Fibroblast of the aortic adventitia (primary cell): ENCODE measurements around the gene KLHL13. TPM values are rescaled to one million over a fixed set of nuclear protein-coding genes. Genes with fewer than 3 reads are reported as not detected.

ENCODE experiments used
- DNase-seq: peaks from one replicate; pipeline ENCODE4 v3.0.0-alpha.2; 2010; ENCODE audit warnings: low read depth
- H3K4me3 ChIP-seq: 2 replicates; pipeline ENCODE4 v1.5.1; 2011; ENCODE audit warnings: low read depth, mild to moderate bottlenecking, control low read depth, low read length, moderate library complexity
- CTCF ChIP-seq: IDR thresholded peaks from 2 replicates; pipeline ENCODE4 v1.5.1; 2011; ENCODE audit warnings: mild to moderate bottlenecking, low read length, control low read depth, inconsistent platforms; ENCODE audit not compliant: insufficient read depth
- total RNA-seq: library from RNA; depleted of rRNA; stranded (reverse); fragments of >200 nt; gene quantifications from 2 replicates; pipeline ENCODE4 v1.2.3, GENCODE V29; 2012; ENCODE audit warnings: low replicate concordance

The KLHL13 gene
- total RNA-seq, 1 donor, result 7.2 TPM

- no peak for DNase-seq
- H3K4me3 ChIP-seq, result no peak overlapping the region
- TF ChIP-seq CTCF, result no peak
These were observed 133.8 kb downstream of the KLHL13 start for GRCh38 chrX:117982694-117983392.

GRCh38 chrX:117978402-117978801 is 138.2 kb downstream of the KLHL13 start:
- no peak overlapping the region for H3K4me3 ChIP-seq
- no peak for TF ChIP-seq CTCF
- DNase-seq, result no peak

GRCh38 chrX:117977526-117977925 is 139.1 kb downstream of the KLHL13 start:
- TF ChIP-seq CTCF, result no peak
- DNase-seq, result no peak
- H3K4me3 ChIP-seq, result no peak overlapping the region

- H3K4me3 ChIP-seq, result no peak overlapping the region
- no peak for DNase-seq
- no peak for TF ChIP-seq CTCF
These were observed 143.4 kb downstream of the KLHL13 start for GRCh38 chrX:117973110-117973807.

GRCh38 chrX:117972711-117973109 is 143.9 kb downstream of the KLHL13 start:
- H3K4me3 ChIP-seq, result no peak overlapping the region
- no peak for TF ChIP-seq CTCF
- DNase-seq, result no peak

GRCh38 chrX:117969782-117970181 is 146.8 kb downstream of the KLHL13 start:
- no peak for DNase-seq
- no peak overlapping the region for H3K4me3 ChIP-seq
- TF ChIP-seq CTCF, result no peak
